Measurements from ENCODE around the gene TPH1. TPM values are rescaled to one million over a fixed set of nuclear protein-coding genes. Genes with fewer than 3 reads are reported as not detected.

TPH1 gene
- total and polyA plus RNA-seq, 10 of the 15 experiments (the other 5 are each of a cell fraction or from before 2014, with no cell fraction given): 0.05 to 0.82 (median 0.29) TPM

DNA sequence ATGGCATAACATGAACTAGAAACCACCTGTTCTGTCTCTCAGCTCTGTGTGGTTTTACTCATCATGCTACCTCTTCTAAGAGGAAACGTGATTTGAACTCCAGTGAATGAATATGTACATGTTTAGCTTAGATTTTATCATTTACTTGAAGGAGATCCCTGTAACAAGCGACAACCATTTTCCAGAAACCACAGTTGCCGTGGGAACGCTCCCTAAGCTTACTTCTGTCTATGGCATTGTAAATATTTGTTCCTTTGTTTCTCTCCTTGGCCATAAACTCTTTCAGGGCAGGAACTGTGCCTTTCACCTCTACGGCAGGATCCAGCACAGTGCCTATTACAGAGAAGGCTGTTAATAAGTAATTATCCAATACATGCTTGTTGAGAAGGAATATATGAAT lies 17.1 kb upstream of the TPH1 start:
- no peak for FAIRE-seq

More for the DNA sequence above, 17.1 kb upstream of the TPH1 start:
- CTCF ChIA-PET: interaction anchor here (0.7 to 1.2 kb wide), 3 partner anchors 16 to 43 kb away, joined by 3 read pairs; no protein-coding TSS in a partner anchor
- ATAC-seq (no peak), DNase-seq (ENCODE audit: low read depth, low spot score) (no peak)
- intact Hi-C loops (cut with micrococcal nuclease; ENCODE audit: unreplicated experiment): no loop called here
- SMC1A ChIA-PET (ENCODE audit: uncharacterized antibody, unreplicated experiment): interaction anchor here (0.5 to 1.0 kb wide), 3 partner anchors 9 to 49 kb away, joined by 3 read pairs; no protein-coding TSS in a partner anchor
- H3K79me2 ChIP-seq (ENCODE audit: control insufficient read depth, insufficient read depth, low read length): no peaks in the 10 kb centered on the region
- no peak overlapping the region for H3K27ac ChIP-seq (ENCODE audit: control insufficient read depth, insufficient read depth)
- H4K20me1 ChIP-seq (ENCODE audit: control insufficient read depth, insufficient read depth): no peaks in the 10 kb centered on the region
- RAD21 ChIA-PET (ENCODE audit: unreplicated experiment): no interaction called here
- no peak overlapping the region for H2AFZ ChIP-seq (ENCODE audit: control insufficient read depth, low read depth, low read length)
- in situ Hi-C loops (cut with MboI): no loop called here
- H3K36me3 ChIP-seq (ENCODE audit: control insufficient read depth in 2 of 2, insufficient read depth in 2 of 2, low read length in 1 of 2): no peaks in the 10 kb centered on the region
- H3K27me3 ChIP-seq (replicated peaks in 1 of 2; ENCODE audit: control insufficient read depth in 2 of 2, insufficient read depth in 2 of 2, low read length in 1 of 2): no peaks in the 10 kb centered on the region
- no peak overlapping the region for H3K4me2 ChIP-seq (ENCODE audit: control insufficient read depth, insufficient read depth)
- POLR2A ChIA-PET: no interaction called here
- no peak for TF ChIP-seq LARP7 (IDR thresholded peaks at IDR 0.05)
- TF ChIP-seq ZNF687 (IDR thresholded peaks at IDR 0.05): no peak
- TF ChIP-seq MTA3 (IDR thresholded peaks at IDR 0.05; ENCODE audit: borderline replicate concordance, low read length): no peak
- no peak for TF ChIP-seq PAX8 (IDR thresholded peaks at IDR 0.05)
- TF ChIP-seq NR2C1 (IDR thresholded peaks at IDR 0.05): no peak
- no peak for TF ChIP-seq CHD2 (IDR thresholded peaks at IDR 0.05; ENCODE audit: borderline replicate concordance, low read depth, low read length)
- no peak for TF ChIP-seq KLF5 (IDR thresholded peaks at IDR 0.05; ENCODE audit: partially characterized antibody)
- TF ChIP-seq CREM (IDR thresholded peaks at IDR 0.05; ENCODE audit: low read depth): no peak
- TF ChIP-seq POU2F2 (IDR thresholded peaks at IDR 0.05; ENCODE audit: borderline replicate concordance, low read depth, low read length): no peak
- TF ChIP-seq TCF7 (IDR thresholded peaks at IDR 0.05; ENCODE audit: borderline replicate concordance): no peak
- TF ChIP-seq, protein P1, sequence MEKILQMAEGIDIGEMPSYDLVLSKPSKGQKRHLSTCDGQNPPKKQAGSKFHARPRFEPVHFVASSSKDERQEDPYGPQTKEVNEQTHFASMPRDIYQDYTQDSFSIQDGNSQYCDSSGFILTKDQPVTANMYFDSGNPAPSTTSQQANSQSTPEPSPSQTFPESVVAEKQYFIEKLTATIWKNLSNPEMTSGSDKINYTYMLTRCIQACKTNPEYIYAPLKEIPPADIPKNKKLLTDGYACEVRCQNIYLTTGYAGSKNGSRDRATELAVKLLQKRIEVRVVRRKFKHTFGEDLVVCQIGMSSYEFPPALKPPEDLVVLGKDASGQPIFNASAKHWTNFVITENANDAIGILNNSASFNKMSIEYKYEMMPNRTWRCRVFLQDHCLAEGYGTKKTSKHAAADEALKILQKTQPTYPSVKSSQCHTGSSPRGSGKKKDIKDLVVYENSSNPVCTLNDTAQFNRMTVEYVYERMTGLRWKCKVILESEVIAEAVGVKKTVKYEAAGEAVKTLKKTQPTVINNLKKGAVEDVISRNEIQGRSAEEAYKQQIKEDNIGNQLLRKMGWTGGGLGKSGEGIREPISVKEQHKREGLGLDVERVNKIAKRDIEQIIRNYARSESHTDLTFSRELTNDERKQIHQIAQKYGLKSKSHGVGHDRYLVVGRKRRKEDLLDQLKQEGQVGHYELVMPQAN (conservative IDR thresholded peaks at IDR 0.05): no peak
- no peak for TF ChIP-seq ZNF24 (IDR thresholded peaks at IDR 0.05)
- TF ChIP-seq NFYA (IDR thresholded peaks at IDR 0.05; ENCODE audit: borderline replicate concordance, low read depth, low read length): no peak
- TF ChIP-seq POLR2A (IDR thresholded peaks at IDR 0.05; ENCODE audit: low read depth, low read length): no peak
- no peak for TF ChIP-seq BRCA1 (IDR thresholded peaks at IDR 0.05; ENCODE audit: low read depth, low read length)
- no peak for TF ChIP-seq PKNOX1 (IDR thresholded peaks at IDR 0.05)
- WGBS (ENCODE audit: insufficient coverage, insufficient replicate concordance, low lambda C conversion rate, missing lambda C conversion rate): 84% methylated on average over 5 of the region's 5 CpGs
- H3K4me3 ChIP-seq: no peak overlapping the region
- H3K9me3 ChIP-seq (replicated peaks; ENCODE audit: control insufficient read depth, insufficient read depth, low read length): no peaks in the 10 kb centered on the region
- H3K4me1 ChIP-seq (ENCODE audit: control insufficient read depth, insufficient read depth, low read length): no peaks in the 10 kb centered on the region
- H3K9ac ChIP-seq (ENCODE audit: control insufficient read depth, insufficient read depth, low read length): no peak overlapping the region
- BruUV-seq (replicated peaks): no TSS peak
